Breast epithelium (tissue), 3 donors: ENCODE measurements around the gene CHD9.

Source experiments
- POLR2A ChIP-seq: fragments of 450-650 bp; IDR thresholded peaks from one replicate; pipeline ENCODE4 v1.6.1; 2016; ENCODE audit warnings: antibody characterized with exemption, mild to moderate bottlenecking, moderate library complexity
- POLR2AphosphoS5 ChIP-seq, 3 donors: sonication (generic); formaldehyde crosslinking; IDR thresholded peaks; one replicate each; pipeline ENCODE4 v1.6.1; 2017; ENCODE audit warnings: antibody characterized with exemption in 3 of 3
- TF ChIP-seq, protein P1 (sequence below), 3 donors: fragments of 450-650 bp; IDR thresholded peaks; one replicate each; pipeline ENCODE4 v1.5.1; 2016 to 2017; ENCODE audit warnings: antibody characterized with exemption in 3 of 3, mild to moderate bottlenecking in 3 of 3, moderate library complexity in 3 of 3

GRCh38 chr16:53056392-53056881 is 1.6 kb downstream of the CHD9 start:
- TF ChIP-seq, protein P1, sequence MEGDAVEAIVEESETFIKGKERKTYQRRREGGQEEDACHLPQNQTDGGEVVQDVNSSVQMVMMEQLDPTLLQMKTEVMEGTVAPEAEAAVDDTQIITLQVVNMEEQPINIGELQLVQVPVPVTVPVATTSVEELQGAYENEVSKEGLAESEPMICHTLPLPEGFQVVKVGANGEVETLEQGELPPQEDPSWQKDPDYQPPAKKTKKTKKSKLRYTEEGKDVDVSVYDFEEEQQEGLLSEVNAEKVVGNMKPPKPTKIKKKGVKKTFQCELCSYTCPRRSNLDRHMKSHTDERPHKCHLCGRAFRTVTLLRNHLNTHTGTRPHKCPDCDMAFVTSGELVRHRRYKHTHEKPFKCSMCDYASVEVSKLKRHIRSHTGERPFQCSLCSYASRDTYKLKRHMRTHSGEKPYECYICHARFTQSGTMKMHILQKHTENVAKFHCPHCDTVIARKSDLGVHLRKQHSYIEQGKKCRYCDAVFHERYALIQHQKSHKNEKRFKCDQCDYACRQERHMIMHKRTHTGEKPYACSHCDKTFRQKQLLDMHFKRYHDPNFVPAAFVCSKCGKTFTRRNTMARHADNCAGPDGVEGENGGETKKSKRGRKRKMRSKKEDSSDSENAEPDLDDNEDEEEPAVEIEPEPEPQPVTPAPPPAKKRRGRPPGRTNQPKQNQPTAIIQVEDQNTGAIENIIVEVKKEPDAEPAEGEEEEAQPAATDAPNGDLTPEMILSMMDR (IDR thresholded peaks at IDR 0.05): no peak
- TF ChIP-seq POLR2A (no peak), POLR2AphosphoS5 (IDR thresholded peaks at IDR 0.05) (no peak)
